ENCODE data around the gene SERPINB4.
"Not testable (repeated sequence)": the region's sequence is repeated elsewhere in the genome, so short reads cannot be mapped to it uniquely, and the experiment has no call there.

The SERPINB4 gene

DNA sequence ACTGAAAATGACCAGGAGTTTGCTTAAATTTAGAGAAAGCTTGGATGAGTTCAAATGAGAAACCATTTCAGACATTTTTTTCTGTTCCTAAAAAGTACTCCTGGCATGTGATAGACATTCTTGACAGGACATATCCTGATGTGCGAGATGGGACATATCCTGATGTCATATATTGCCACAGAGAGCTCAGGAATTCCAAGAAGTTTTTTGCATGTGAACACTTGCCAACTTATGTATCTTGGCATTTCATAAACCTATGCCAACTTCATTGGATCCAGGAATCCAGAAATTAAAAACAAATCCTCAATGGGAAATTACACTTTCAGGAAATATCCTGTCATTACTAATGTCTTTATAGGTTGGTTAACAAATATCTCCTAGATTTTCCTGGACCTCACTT lies 20.5 kb upstream of the SERPINB4 start:
- Histone ChIP-seq H3K9me3 (ENCODE audit: control insufficient read depth, low read length) (no peaks in the 10 kb centered on the region), H3K36me3 (ENCODE audit: control insufficient read depth, insufficient read depth, low read length, severe bottlenecking) (no peaks in the 10 kb centered on the region), H3K9ac (ENCODE audit: low read length) (no peak overlapping the region), H3K4me3 (ENCODE audit: low read length) (no peak overlapping the region), H3K27me3 (replicated peaks; ENCODE audit: control insufficient read depth, insufficient read depth, low read length) (no peaks in the 10 kb centered on the region), H3K4me1 (ENCODE audit: control insufficient read depth, insufficient read depth, low read length) (no peaks in the 10 kb centered on the region)
- no peak for DNase-seq (ENCODE audit: low read depth)

- H3K27me3 ChIP-seq (replicated peaks; ENCODE audit: control insufficient read depth, insufficient read depth, low read length); H3K36me3 ChIP-seq (ENCODE audit: control insufficient read depth, insufficient read depth, low read length, severe bottlenecking); H3K4me3 ChIP-seq (ENCODE audit: low read length); H3K4me1 ChIP-seq (ENCODE audit: control insufficient read depth, insufficient read depth, low read length); H3K9ac ChIP-seq (ENCODE audit: low read length); H3K9me3 ChIP-seq (ENCODE audit: control insufficient read depth, low read length); DNase-seq (ENCODE audit: low read depth): not testable (repeated sequence)
Observed at GRCh38 chr18:63661750-63662149, 17.7 kb upstream of the SERPINB4 start, which contains the start of gene SERPINB3. SERPINB3 (minus strand) TSS chr18:63661893; CDS start chr18:63661216, 677 bp downstream.

DNA sequence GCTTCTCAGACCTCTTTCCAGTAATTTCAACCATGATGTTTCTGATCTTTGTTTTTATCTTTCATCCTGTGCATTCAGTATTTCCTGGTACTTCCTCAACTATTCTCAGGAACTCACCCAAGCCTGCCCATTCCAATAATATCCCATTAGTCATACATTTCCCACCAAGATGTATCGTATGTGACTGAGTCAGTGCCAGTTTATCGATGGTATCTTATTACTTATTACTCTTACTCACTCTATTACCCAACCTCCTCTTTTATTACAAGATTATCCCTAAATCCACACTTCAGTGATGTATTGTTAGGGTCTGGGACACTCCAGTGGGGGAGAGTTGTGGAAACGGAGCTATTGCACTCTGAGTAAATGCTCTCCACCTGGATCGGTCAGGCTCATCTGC lies 14.9 kb upstream of the SERPINB4 start:
- not testable (repeated sequence) for H3K9me3 ChIP-seq (ENCODE audit: control insufficient read depth, low read length); DNase-seq (ENCODE audit: low read depth)

GRCh38 chr18:63650271-63650670 lies 6.2 kb upstream of the SERPINB4 start:
- H3K36me3 ChIP-seq (ENCODE audit: control insufficient read depth, insufficient read depth, low read length, severe bottlenecking); H3K9me3 ChIP-seq (ENCODE audit: control insufficient read depth, low read length); H3K4me3 ChIP-seq (ENCODE audit: low read length); H3K9ac ChIP-seq (ENCODE audit: low read length); H3K27me3 ChIP-seq (replicated peaks; ENCODE audit: control insufficient read depth, insufficient read depth, low read length); DNase-seq (ENCODE audit: low read depth); H3K4me1 ChIP-seq (ENCODE audit: control insufficient read depth, insufficient read depth, low read length): not testable (repeated sequence)

More for the DNA sequence above, 14.9 kb upstream of the SERPINB4 start:
- not testable (repeated sequence) for H3K4me1 ChIP-seq (ENCODE audit: control insufficient read depth, insufficient read depth, low read length); H3K36me3 ChIP-seq (ENCODE audit: control insufficient read depth, insufficient read depth, low read length, severe bottlenecking); H3K9ac ChIP-seq (ENCODE audit: low read length); H3K27me3 ChIP-seq (replicated peaks; ENCODE audit: control insufficient read depth, insufficient read depth, low read length); H3K4me3 ChIP-seq (ENCODE audit: low read length)

DNA sequence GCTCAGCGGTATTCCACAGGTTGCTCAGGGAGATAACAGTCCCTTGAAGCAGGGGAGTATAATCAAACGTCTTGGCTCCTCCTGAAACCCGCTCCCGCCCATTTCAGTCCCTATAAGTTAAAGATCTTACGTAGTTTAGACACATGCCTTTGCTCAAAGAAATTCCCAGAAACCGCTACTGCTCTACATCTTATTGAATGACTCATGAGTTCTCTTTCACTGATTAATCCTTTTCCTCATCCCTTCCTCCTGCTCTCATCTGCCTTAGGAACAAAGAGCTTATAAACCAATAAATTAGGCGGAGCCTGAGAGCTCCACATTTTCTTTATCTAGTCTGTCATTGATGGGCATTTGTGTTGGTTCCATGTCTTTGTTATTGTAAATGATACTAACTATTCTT lies 4.2 kb upstream of the SERPINB4 start:
- Histone ChIP-seq H3K4me1 (ENCODE audit: control insufficient read depth, insufficient read depth, low read length) (no peaks in the 10 kb centered on the region), H3K27me3 (replicated peaks; ENCODE audit: control insufficient read depth, insufficient read depth, low read length) (no peaks in the 10 kb centered on the region), H3K9me3 (ENCODE audit: control insufficient read depth, low read length) (no peaks in the 10 kb centered on the region), H3K9ac (ENCODE audit: low read length) (no peak overlapping the region), H3K36me3 (ENCODE audit: control insufficient read depth, insufficient read depth, low read length, severe bottlenecking) (no peaks in the 10 kb centered on the region), H3K4me3 (ENCODE audit: low read length) (no peak overlapping the region)
- no peak for DNase-seq (ENCODE audit: low read depth)

DNA sequence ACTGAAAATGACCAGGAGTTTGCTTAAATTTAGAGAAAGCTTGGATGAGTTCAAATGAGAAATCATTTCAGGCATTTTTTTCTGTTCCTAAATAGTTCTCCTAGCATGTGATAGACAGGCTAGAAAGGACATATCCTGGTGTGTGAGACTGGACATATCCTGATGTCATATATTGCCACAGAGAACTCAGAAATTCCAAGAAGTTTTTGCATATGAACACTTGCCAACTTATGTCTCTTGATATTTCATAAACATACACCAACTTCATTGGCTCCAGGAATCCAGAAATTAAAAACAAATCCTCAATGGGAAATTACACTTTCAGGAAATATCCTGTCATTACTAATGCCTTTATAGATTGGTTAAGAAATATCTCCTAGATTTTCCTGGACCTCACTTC lies 2.9 kb upstream of the SERPINB4 start:
- Histone ChIP-seq H3K36me3 (ENCODE audit: control insufficient read depth, insufficient read depth, low read length, severe bottlenecking) (no peaks in the 10 kb centered on the region), H3K4me1 (ENCODE audit: control insufficient read depth, insufficient read depth, low read length) (no peaks in the 10 kb centered on the region), H3K27me3 (replicated peaks; ENCODE audit: control insufficient read depth, insufficient read depth, low read length) (no peaks in the 10 kb centered on the region), H3K9ac (ENCODE audit: low read length) (no peak overlapping the region), H3K9me3 (ENCODE audit: control insufficient read depth, low read length) (no peaks in the 10 kb centered on the region), H3K4me3 (ENCODE audit: low read length) (no peak overlapping the region)
- DNase-seq (ENCODE audit: low read depth) = peak; percentile 66

DNA sequence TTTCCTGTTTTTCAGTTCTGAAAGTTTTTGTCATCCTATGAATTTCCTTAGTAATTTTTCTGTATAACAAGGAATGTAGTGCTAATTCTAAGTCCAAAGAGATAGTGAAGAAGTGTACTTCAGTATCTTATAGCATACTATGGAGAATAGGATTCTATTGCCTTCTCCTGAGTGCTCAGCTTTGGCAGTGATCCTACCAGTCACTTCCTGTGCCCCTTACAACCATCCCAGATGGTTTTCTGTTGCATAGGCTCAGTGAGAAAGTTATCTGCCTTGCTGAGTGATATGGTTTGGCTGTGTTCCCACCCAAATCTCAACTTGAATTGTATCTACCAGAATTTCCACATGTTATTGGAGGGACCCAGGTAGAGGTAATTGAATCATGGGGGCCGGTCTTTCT lies 638 bp upstream of the SERPINB4 start:
- not testable (repeated sequence) for H3K4me1 ChIP-seq (ENCODE audit: control insufficient read depth, insufficient read depth, low read length); H3K9ac ChIP-seq (ENCODE audit: low read length); H3K27me3 ChIP-seq (replicated peaks; ENCODE audit: control insufficient read depth, insufficient read depth, low read length); H3K4me3 ChIP-seq (ENCODE audit: low read length); H3K9me3 ChIP-seq (ENCODE audit: control insufficient read depth, low read length); H3K36me3 ChIP-seq (ENCODE audit: control insufficient read depth, insufficient read depth, low read length, severe bottlenecking); DNase-seq (ENCODE audit: low read depth)

GRCh38 chr18:63642668-63643356 lies 1.2 kb downstream of the SERPINB4 start:
- not testable (repeated sequence) for H3K36me3 ChIP-seq (ENCODE audit: control insufficient read depth, insufficient read depth, low read length, severe bottlenecking); H3K9ac ChIP-seq (ENCODE audit: low read length)

GRCh38 chr18:63641157-63641680 lies 2.8 kb downstream of the SERPINB4 start:
- not testable (repeated sequence) for H3K36me3 ChIP-seq (ENCODE audit: control insufficient read depth, insufficient read depth, low read length, severe bottlenecking); H3K9me3 ChIP-seq (ENCODE audit: control insufficient read depth, low read length); H3K27me3 ChIP-seq (replicated peaks; ENCODE audit: control insufficient read depth, insufficient read depth, low read length); H3K4me1 ChIP-seq (ENCODE audit: control insufficient read depth, insufficient read depth, low read length); H3K4me3 ChIP-seq (ENCODE audit: low read length); H3K9ac ChIP-seq (ENCODE audit: low read length)
- DNase-seq (ENCODE audit: low read depth) = peak; percentile 9

More at GRCh38 chr18:63642668-63643356, 1.2 kb downstream of the SERPINB4 start:
- not testable (repeated sequence) for H3K9me3 ChIP-seq (ENCODE audit: control insufficient read depth, low read length); H3K4me3 ChIP-seq (ENCODE audit: low read length); H3K27me3 ChIP-seq (replicated peaks; ENCODE audit: control insufficient read depth, insufficient read depth, low read length); DNase-seq (ENCODE audit: low read depth); H3K4me1 ChIP-seq (ENCODE audit: control insufficient read depth, insufficient read depth, low read length)

- no peaks in the 10 kb centered on the region for H3K36me3 ChIP-seq (ENCODE audit: control insufficient read depth, insufficient read depth, low read length, severe bottlenecking)
- H3K9me3 ChIP-seq (ENCODE audit: control insufficient read depth, low read length) = peaks cover 10% of the 10 kb centered on the region
- peaks cover 6% of the 10 kb centered on the region for H3K4me1 ChIP-seq (ENCODE audit: control insufficient read depth, insufficient read depth, low read length)
- no peak overlapping the region for H3K4me3 ChIP-seq (ENCODE audit: low read length)
- no peak overlapping the region for H3K9ac ChIP-seq (ENCODE audit: low read length)
- no peak for DNase-seq (ENCODE audit: low read depth)
- H3K27me3 ChIP-seq (replicated peaks; ENCODE audit: control insufficient read depth, insufficient read depth, low read length) = no peaks in the 10 kb centered on the region
Observed at GRCh38 chr18:63637703-63638102, 6.4 kb downstream of the SERPINB4 start.

DNA sequence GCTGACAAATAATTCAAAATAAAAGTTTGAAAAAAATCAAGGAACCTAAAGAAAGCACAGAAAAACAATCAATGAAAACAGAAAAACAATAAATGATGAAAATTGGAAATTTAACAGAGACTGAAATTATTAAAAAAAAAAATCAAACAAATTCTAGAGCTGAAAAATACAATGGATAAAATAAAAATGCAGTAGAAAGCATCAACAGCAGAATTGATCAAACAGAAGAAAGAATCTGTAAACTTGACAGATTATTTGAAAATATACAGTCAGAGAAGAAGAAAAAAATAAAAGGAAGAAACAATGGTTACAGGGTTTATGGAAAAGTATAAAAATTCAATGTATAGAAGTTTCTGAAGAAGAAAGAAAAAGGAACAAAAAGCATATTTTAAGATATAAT lies 16.2 kb downstream of the SERPINB4 start:
- H3K36me3 ChIP-seq (ENCODE audit: control insufficient read depth, insufficient read depth, low read length, severe bottlenecking) = no peaks in the 10 kb centered on the region
- H3K4me3 ChIP-seq (ENCODE audit: low read length) = no peak overlapping the region
- H3K27me3 ChIP-seq (replicated peaks; ENCODE audit: control insufficient read depth, insufficient read depth, low read length) = no peaks in the 10 kb centered on the region
- H3K9ac ChIP-seq (ENCODE audit: low read length) = no peak overlapping the region
- DNase-seq (ENCODE audit: low read depth) = no peak
- H3K4me1 ChIP-seq (ENCODE audit: control insufficient read depth, insufficient read depth, low read length) = no peaks in the 10 kb centered on the region
- H3K9me3 ChIP-seq (ENCODE audit: control insufficient read depth, low read length) = peaks cover 49% of the 10 kb centered on the region

DNA sequence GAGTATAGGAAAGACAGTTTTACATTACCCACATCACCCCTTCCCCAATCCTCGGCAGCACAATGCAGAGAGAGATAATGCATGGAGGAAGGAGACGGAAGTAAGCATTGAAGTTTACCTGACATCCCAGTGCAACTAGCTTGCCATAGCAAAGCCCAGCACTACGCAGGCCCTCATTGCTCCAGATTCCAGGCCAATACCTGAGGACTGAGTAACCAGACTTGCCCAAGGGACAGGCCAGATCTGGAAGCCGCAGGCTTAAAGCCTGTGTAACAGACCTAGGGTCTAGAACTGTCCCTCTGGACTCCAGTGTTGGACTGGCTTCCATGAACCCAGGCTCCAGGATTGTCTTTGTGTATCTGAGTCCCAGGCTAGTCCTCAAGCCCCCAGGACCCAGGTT lies 17.6 kb downstream of the SERPINB4 start:
- Histone ChIP-seq H3K27me3 (replicated peaks; ENCODE audit: control insufficient read depth, insufficient read depth, low read length) (no peaks in the 10 kb centered on the region), H3K36me3 (ENCODE audit: control insufficient read depth, insufficient read depth, low read length, severe bottlenecking) (no peaks in the 10 kb centered on the region), H3K4me3 (ENCODE audit: low read length) (no peak overlapping the region), H3K9me3 (ENCODE audit: control insufficient read depth, low read length) (peaks cover 42% of the 10 kb centered on the region), H3K9ac (ENCODE audit: low read length) (no peak overlapping the region), H3K4me1 (ENCODE audit: control insufficient read depth, insufficient read depth, low read length) (no peaks in the 10 kb centered on the region)
- DNase-seq (ENCODE audit: low read depth) = no peak

All from adipocyte (in vitro differentiated cells).